Smooth muscle cell (in vitro differentiated cells): Measurements from ENCODE around the gene RTF1. TPM values are rescaled to one million over a fixed set of nuclear protein-coding genes. Genes with fewer than 3 reads are reported as not detected.

Experiments used
- DNase-seq: peaks from one replicate; lab custom pipeline; 2025; ENCODE audit not compliant: unreplicated experiment; lab: John Stamatoyannopoulos, UW
- H2AFZ ChIP-seq: fragments of 200-600 bp; sonication (generic); 2 replicates; pipeline ENCODE4 v1.6.0; 2016; ENCODE audit warnings: antibody characterized with exemption, low read depth, mild to moderate bottlenecking
- H3F3A ChIP-seq: fragments of 200-600 bp; sonication (generic); 2 replicates; pipeline ENCODE4 v1.6.0; 2017; ENCODE audit warnings: antibody characterized with exemption, low read depth
- H3K27ac ChIP-seq: fragments of 200-600 bp; sonication (generic); 2 replicates; pipeline ENCODE4 v1.5.1; 2016; ENCODE audit warnings: low read depth, mild to moderate bottlenecking
- H3K27me3 ChIP-seq: fragments of 200-600 bp; sonication (generic); 2 replicates; pipeline ENCODE4 v1.6.1; 2016; ENCODE audit warnings: low read depth, mild to moderate bottlenecking
- H3K36me3 ChIP-seq: fragments of 200-600 bp; sonication (generic); 2 replicates; pipeline ENCODE4 v1.5.1; 2016; ENCODE audit warnings: low read depth
- H3K4me1 ChIP-seq: fragments of 200-600 bp; sonication (generic); 2 replicates; pipeline ENCODE4 v1.5.1; 2016; ENCODE audit warnings: low read depth
- H3K4me2 ChIP-seq: fragments of 200-600 bp; sonication (generic); 2 replicates; pipeline ENCODE4 v1.6.0; 2016; ENCODE audit warnings: mild to moderate bottlenecking
- H3K4me3 ChIP-seq: fragments of 200-600 bp; sonication (generic); 2 replicates; pipeline ENCODE4 v1.5.1; 2016; ENCODE audit warnings: mild to moderate bottlenecking
- H3K79me2 ChIP-seq: fragments of 200-600 bp; sonication (generic); 2 replicates; pipeline ENCODE4 v1.6.0; 2016; ENCODE audit warnings: low read depth, mild to moderate bottlenecking
- H3K9ac ChIP-seq: fragments of 200-600 bp; sonication (generic); 2 replicates; pipeline ENCODE4 v1.6.0; 2016; ENCODE audit warnings: low read depth
- H3K9me3 ChIP-seq: fragments of 200-600 bp; sonication (generic); replicated peaks from 2 replicates; pipeline ENCODE4 v1.5.1; 2016; ENCODE audit warnings: low read depth
- H4K20me1 ChIP-seq: fragments of 200-600 bp; sonication (generic); 2 replicates; pipeline ENCODE4 v1.6.0; 2016; ENCODE audit warnings: low read depth
- CTCF ChIP-seq: fragments of 200-600 bp; sonication (generic); IDR thresholded peaks from 2 replicates; pipeline ENCODE4 v1.5.1; 2017; ENCODE audit warnings: borderline replicate concordance, mild to moderate bottlenecking, antibody characterized with exemption; ENCODE audit not compliant: insufficient read depth, poor library complexity, severe bottlenecking
- WGBS: methylation state at CpG from one replicate; pipeline ENCODE4 v1.1.7; 2016; ENCODE audit warnings: low lambda C conversion rate; 5-methylcytosine and 5-hydroxymethylcytosine counted together
- polyA plus RNA-seq: library from polyadenylated mRNA; unstranded; fragments of >200 nt; fragmentation: Nextera tagmentation; extraction: Ambion mirVana; gene quantifications from 2 replicates; pipeline ENCODE4 v1.2.1, GENCODE V29; 2016
- total RNA-seq: library from RNA; depleted of rRNA; stranded (reverse); fragments of >200 nt; gene quantifications from 2 replicates; pipeline ENCODE4 v1.2.3, GENCODE V29; 2014

Gene RTF1
- total and polyA plus RNA-seq, 2 experiments from 2014 or later = 25.7 to 68.1 TPM

- no peak for TF ChIP-seq CTCF
Measured at GRCh38 chr15:41484937-41485625, 68.2 kb downstream of the RTF1 start.

GRCh38 chr15:41486286-41486685 is 69.4 kb downstream of the RTF1 start:
- Histone ChIP-seq H2AFZ (no peak overlapping the region), H3K9me3 (no peaks in the 10 kb centered on the region), H3K4me3 (no peak overlapping the region), H3K9ac (no peak overlapping the region), H3K27ac (no peak overlapping the region), H3K4me2 (no peak overlapping the region), H3K4me1 (no peaks in the 10 kb centered on the region), H3F3A (peaks cover 2% of the 10 kb centered on the region), H3K79me2 (no peaks in the 10 kb centered on the region), H3K36me3 (no peaks in the 10 kb centered on the region), H3K27me3 (no peaks in the 10 kb centered on the region), H4K20me1 (no peaks in the 10 kb centered on the region)
- no peak for DNase-seq
- WGBS = 96% methylated on average over 34 of the region's 43 CpGs
- no peak for TF ChIP-seq CTCF

More at GRCh38 chr15:41484937-41485625, 68.2 kb downstream of the RTF1 start:
- Histone ChIP-seq H3K9me3 (no peaks in the 10 kb centered on the region), H4K20me1 (no peaks in the 10 kb centered on the region), H3K4me3 (no peak overlapping the region), H3K4me2 (no peak overlapping the region), H3K4me1 (no peaks in the 10 kb centered on the region), H3F3A (no peaks in the 10 kb centered on the region), H3K27ac (no peak overlapping the region), H3K79me2 (no peaks in the 10 kb centered on the region), H3K27me3 (no peaks in the 10 kb centered on the region), H3K36me3 (no peaks in the 10 kb centered on the region), H3K9ac (no peak overlapping the region), H2AFZ (no peak overlapping the region)
- DNase-seq = no peak
- 92% methylated on average over 11 of the region's 11 CpGs for WGBS

GRCh38 chr15:41487381-41487780 is 70.5 kb downstream of the RTF1 start:
- no peaks in the 10 kb centered on the region for H4K20me1 ChIP-seq
- 91% methylated on average over 9 of the region's 9 CpGs for WGBS
- no peak overlapping the region for H2AFZ ChIP-seq
- H3K27ac ChIP-seq = no peak overlapping the region
- no peaks in the 10 kb centered on the region for H3K9me3 ChIP-seq
- H3K27me3 ChIP-seq = no peaks in the 10 kb centered on the region
- H3K4me3 ChIP-seq = no peak overlapping the region
- H3K9ac ChIP-seq = no peak overlapping the region
- H3F3A ChIP-seq = peaks cover 8% of the 10 kb centered on the region
- no peaks in the 10 kb centered on the region for H3K79me2 ChIP-seq
- no peak for DNase-seq
- no peak for TF ChIP-seq CTCF
- H3K4me1 ChIP-seq = peaks cover 1% of the 10 kb centered on the region
- H3K36me3 ChIP-seq = no peaks in the 10 kb centered on the region
- no peak overlapping the region for H3K4me2 ChIP-seq

GRCh38 chr15:41487802-41488201 is 70.9 kb downstream of the RTF1 start:
- Histone ChIP-seq H2AFZ (no peak overlapping the region), H3K27ac (no peak overlapping the region), H3K4me2 (no peak overlapping the region), H3K4me3 (no peak overlapping the region), H3F3A (peaks cover 12% of the 10 kb centered on the region), H3K79me2 (no peaks in the 10 kb centered on the region), H3K4me1 (peaks cover 5% of the 10 kb centered on the region), H3K9me3 (no peaks in the 10 kb centered on the region), H3K36me3 (no peaks in the 10 kb centered on the region), H4K20me1 (no peaks in the 10 kb centered on the region), H3K9ac (no peak overlapping the region), H3K27me3 (no peaks in the 10 kb centered on the region)
- 89% methylated on average over 2 of the region's 2 CpGs for WGBS
- DNase-seq = no peak
- TF ChIP-seq CTCF = no peak
